Activated effector memory CD4-positive, alpha-beta T cell treated with Interleukin-2 at 50 U/mL for 16 hours (primary cell): ENCODE results near the gene LACTBL1.
"Not testable (repeated sequence)": the region's sequence is repeated elsewhere in the genome, so short reads cannot be mapped to it uniquely, and the experiment has no call there.

Source experiments
- DNase-seq: peaks from one replicate; pipeline ENCODE4 v3.0.0-alpha.2; 2020

The LACTBL1 gene, protein sequence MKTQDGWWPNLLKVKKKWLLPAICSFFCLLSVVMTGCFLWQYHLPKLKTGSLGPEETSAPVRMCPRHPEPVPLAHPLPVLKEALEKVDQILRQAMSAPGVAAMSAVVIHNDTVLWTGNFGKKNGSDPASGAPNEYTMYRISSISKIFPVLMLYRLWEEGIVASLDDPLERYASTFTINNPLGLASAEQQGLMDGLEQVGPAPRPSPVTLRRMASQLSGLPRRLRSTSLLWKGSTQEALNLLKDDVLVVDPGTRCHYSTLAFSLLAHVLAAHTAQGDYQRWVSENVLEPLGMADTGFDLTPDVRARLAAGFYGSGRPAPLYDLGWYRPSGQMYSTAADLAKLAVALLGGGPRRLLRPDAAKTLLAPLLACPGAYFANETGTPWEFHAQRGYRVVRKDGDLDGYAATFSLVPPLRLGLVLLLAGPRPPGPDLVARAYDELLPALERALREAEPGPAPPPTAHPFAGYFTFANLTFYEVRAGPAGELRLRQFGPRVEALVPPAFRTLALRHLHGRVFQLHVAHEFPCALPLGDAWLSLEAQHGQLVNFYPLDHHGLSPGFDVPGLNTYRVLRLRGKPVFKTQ

DNA sequence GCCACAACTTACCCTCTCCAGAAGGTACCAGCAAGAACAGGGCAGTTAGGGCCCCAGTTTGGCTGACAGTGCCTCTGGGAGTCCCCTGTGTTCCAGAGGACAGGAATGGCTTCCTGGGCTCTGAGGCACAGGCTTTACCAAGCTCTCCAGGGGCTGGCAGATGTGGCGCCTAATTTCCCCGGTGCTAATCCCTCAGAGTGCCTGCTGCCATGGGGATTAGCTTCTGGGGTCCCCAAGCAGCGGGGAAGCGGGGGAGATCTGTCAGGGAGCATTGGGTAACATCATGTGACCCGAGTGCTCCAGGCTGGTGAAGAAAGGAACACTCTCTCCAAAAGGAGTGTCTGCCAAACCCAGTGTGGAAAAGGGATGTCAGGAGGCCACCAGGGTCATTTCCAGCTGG, at the start of gene LACTBL1:
Gene LACTBL1 (minus strand): TSS at position 107 of the 400 bp plus-strand sequence. CDS start 550 bp downstream, outside the sequence.
- no peak for DNase-seq

DNA sequence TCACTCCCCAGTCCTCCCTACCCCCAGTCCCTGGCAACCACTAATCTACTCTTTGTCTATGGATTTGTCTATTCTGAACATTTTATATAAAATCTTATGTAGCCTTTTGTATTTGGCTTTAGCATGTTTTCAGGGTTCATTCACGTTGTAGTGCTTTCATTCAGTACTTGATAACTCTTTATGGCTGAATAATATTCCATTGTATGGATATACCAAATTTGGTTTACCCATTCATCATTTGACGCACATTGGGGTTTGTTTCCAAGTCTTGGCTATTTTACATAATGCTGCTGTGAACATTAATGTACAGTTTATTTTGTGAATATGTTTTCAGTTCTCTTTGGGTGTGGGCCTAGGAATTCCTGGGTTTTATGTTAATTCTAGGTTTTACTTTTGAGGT, 49.2 kb upstream of the LACTBL1 start:
- no peak for DNase-seq

DNA sequence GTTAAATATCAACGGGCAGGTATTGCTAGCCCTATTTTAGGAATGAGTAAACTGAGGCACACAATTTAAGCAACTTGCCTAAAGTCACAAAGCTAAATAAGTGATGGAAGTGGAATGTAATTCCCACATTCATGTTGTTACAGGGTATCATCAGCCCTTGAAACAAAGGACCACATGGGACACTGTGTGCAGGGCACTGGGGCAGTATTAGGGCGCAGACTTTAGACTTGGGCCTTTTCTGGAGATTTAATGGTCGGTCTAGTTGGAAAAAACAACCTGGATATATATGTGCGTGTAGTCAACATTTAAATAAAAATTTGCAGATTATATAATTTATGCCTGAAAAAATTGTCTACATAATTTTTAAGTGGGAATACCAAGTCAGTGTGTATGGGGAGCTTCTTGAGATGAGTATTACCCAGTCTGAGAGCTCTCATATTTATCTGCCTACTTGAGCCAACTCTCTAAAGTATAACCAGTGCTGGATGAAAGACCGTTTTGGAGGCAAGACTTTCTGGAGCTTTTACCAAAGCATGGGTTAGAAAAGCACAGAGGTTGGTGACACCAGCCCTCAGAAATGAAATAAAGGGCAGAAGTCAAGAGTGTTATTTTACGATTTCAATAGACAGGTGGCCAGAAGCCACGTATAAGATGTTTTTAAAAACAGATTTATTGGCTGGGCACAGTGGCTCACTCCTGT, 48.2 kb upstream of the LACTBL1 start:
- no peak for DNase-seq

DNA sequence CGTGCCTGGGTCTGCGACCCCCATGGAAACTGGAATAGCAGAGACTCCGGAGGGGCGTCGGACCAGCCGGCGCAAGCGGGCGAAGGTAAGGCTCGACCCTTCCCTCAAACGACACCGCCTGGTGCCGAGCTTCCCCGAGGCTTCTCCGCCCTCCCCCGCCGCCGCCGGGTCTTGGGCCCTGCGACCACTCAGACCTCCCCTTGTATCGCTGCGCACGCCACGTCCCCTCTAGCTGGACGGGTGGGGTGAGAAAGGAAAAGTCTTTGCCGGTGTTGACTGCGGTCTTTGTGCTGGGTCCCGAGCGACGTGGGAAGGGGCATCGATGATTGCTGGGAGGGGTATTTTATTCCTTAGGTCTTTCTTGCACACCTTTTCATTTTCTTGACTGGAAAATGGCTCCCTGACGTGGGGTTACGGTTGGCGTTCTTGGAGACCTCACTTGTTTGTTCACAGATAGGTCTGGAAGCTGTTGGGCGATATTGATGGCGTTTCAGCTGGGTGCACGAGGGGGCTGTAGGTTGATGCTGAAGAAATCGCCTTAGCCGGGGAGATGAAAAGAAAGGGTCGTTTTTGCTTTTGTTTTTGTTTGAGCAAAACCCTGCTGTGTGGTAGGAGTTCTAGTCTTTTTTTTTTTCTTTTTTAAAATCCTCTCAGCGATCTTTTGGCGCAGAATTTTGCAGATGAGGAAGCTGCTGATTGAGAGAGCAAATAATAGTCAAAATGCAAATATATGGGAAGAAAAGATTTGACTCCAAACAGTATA, 47.4 kb upstream of the LACTBL1 start:
- peak; percentile 2 for DNase-seq

DNA sequence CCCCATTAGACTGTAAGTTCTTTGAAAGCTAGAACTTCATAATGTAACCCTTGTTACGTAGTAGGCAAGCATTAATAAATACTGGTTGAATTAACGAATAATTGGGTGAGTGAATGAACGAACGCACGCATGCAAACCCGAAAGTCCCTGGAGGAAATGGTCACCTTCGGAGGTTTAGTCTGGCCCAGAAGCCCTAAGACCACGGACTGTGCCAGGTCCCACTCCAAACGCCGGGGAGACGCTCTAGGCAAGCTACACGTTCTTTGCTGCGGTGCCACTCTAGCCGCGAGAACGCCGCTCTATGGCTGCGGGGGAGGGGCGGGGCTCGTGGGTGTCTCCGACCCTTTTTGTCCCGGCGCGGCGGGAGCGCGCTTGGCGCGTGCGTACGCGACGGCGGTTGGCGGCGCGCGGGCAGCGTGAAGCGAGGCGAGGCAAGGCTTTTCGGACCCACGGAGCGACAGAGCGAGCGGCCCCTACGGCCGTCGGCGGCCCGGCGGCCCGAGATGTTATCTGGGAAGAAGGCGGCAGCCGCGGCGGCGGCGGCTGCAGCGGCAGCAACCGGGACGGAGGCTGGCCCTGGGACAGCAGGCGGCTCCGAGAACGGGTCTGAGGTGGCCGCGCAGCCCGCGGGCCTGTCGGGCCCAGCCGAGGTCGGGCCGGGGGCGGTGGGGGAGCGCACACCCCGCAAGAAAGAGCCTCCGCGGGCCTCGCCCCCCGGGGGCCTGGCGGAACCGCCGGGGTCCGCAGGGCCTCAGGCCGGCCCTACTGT, 46.6 kb upstream of the LACTBL1 start, which contains the start of gene KDM1A:
Gene KDM1A (plus strand): TSS at position 375 of the 769 bp plus-strand sequence. CDS start 129 bp downstream, at position 504.
- DNase-seq, result peak; percentile 94

DNA sequence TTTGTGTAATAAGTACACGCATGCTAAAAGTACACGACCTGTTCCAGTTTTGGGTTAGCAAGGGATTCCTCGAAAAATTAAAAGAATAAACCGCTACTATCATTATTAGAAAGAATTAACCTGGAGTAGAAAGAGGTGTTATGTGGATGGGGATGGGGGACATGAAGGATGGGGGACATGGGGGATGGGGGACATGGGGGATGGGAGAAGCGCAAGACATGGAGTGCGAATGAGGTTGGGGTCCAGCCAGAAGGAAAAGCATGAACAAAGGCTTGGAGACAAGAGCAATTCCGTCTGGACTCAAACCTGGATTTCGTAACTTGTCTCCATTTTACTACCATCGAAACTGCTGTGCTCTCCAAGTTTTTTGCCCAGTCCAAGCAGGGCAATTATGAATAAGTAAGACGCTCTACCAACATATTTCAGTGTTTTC, 46.0 kb upstream of the LACTBL1 start:
- no peak for DNase-seq

DNA sequence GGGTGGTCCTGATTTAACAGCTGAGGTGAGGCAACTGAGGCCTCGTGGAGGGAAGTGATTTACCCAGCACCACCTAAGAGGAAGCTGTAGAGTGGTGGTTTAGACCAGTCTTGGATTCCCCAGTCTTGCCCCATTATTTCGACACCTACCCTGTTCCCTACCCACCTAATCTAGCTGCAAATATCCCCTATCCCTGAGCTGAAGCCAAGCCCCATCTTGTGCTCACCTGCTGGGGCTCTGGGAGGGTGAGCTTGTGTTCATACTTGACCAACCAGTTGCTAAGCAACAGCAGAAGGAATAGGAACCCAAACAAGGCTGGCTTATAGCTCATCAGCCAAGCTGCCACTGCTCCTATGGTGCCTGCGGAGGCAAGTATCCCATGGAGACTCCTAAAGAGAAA, 41.0 kb upstream of the LACTBL1 start:
- DNase-seq, result no peak

DNA sequence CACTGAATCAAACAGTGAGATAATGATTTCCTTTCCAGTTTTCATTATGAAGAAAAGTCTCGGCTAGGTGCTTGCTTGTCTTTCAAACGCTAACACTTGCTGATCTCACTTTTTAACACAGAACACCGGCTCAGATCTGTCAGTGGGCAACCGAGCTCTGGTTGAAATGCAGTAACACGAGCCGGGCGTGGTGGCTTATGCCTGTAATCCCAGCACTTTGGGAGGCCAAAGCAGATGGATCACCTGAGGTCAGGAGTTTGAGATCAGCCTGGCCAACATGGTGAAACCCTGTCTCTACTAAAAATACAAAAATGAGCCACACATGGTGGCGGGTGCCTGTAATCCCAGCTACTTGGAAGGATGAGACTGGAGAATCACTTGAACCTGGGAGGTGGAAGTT, 37.4 kb upstream of the LACTBL1 start:
- DNase-seq, result not testable (repeated sequence)

DNA sequence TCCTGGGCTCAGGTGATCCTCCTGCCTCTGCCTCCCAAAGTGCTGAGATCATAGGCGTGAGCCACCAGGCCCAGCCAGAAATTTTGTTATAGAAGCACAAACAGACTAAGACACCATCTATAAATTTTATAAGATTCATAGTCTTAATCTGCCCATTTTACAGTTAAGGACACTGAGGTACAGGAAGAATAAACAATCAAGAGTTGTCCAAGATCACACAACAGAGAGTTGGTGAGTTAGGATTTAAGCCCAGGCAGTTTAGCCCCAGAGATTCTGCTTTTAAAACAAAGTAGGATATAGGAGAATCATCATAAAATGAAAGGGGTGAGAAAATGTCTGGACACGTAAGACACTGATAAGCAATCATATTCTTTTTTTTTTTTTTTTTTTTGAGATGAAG, 36.2 kb upstream of the LACTBL1 start:
- no peak for DNase-seq

DNA sequence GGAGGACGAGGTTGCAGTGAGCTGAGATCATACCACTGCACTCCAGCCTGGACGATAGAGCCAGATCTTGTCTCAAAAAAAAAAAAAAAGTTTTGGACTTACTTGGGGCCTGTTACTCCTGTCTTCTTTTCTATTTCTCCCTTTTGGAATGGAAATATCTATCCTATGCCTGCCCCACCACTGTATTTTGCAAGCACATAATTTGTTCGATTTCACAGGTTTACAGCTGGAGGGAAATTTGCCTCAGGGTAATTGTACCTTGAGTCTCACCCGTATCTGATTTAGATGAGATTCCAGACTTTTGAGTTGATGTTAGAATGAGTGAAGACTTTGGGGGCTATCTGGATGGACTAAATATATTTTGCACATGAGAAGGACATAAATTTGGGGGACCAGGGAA, 34.4 kb upstream of the LACTBL1 start:
- DNase-seq, result no peak

DNA sequence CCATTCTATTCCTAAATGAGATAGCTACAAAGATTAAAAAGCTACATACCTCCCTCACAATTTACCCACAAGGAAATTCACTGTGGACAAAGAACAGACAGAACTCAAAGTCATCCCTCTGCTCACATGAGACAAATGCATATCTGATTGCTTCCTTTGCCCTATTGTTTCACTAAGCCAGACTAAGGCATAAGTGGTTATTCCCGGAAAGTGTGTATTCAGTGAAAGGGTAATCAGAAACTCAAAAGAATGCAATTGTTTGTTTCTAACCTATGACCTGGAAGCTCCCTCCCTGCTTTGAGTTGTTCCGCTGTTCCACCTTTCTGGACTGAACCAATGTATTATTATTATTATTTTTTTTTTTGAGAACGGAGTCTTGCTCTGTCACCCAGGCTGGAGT, 32.1 kb upstream of the LACTBL1 start:
- not testable (repeated sequence) for DNase-seq

DNA sequence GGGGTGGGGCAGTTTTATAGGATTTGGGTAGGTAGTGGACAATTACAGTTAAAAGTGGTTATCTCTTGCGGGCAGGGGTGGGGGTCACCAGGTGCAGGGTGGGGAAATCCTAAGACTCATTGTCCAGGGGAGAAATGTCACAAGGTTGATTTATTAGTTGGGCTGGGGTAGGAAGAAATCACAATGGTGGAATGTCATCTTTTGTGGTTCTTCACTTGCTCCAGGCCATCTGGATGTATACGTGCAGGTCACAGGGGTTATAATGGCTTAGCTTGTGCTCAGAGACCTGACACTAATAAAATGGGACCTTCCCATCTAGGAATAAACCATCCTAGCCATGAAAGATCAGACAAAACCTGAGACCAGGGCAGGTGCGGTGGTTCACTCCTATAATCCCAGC, 31.4 kb upstream of the LACTBL1 start:
- DNase-seq, result no peak

DNA sequence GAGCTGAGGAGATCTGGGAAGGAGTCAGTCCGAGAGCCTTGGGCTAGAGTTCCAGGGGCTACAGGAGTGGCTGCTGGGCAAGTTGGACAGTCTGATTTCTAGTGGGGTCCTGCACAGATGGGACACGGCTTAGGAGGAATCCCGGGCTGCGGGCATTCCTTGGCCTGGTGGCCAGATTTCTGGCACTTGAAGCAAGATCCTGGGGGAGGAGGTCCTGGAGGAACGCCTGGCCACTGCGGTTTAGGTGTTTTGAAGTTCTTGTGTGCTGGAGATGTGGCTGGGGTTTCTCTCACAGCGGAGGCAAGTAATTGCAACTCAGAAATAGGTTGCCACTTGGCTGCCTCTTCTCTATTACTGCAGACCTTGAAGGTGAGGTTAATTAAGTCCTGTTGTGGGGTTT, 29.6 kb upstream of the LACTBL1 start:
- DNase-seq, result not testable (repeated sequence)

DNA sequence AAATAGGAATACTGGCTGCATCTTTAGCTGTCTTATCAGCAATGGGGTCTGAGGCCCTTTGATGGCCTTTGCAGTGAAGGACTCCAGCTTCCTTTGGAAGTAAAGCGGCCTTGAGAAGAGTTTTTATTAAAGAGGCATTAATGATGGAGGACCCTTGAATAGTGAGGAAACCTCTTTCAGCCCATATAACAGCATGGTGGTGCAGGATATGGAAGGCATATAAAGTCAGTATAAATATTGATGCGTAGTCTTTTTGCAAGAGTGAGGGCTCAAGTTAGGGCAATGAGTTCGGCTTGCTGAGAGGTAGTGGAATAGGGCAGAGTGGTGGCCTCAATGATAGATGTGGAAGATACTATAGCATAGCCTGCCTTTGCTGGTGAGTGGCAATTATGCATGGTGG, 27.5 kb upstream of the LACTBL1 start:
- DNase-seq, result not testable (repeated sequence)

DNA sequence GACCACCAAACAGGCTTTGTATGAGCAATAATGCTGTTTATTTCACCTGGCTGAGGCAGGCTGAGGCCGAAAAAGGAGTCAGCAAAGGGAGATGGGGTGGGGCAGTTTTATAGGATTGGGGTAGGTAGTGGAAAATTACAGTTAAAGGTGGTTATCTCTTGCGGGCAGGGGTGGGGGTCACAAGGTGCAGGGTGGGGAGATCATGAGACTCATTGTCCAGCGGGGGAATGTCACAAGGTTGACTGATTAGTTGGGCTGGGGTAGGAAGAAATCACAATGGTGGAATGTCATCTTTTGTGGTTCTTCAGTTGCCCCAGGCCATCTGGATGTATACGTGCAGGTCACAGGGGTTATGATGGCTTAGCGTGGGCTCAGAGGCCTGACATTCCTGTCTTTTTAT, 24.9 kb upstream of the LACTBL1 start:
- not testable (repeated sequence) for DNase-seq

DNA sequence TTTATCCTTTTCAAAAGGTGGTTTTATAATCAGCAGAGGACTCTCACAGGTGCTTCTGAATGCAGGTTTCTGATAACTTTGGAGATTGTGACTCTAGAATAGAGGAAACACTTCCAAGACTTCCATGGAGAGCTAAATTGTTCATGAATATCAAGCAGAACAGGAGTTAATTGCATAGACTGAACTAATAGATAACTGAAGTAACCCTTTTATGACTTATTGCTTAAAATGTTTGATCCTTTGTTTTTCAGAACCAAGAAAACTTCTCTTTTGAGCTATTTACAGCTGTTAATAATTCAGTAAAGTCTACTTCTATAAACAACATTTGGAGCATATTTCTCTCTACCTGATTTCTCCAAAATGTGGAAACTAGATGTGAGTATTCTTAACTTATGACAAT, 23.1 kb upstream of the LACTBL1 start:
- DNase-seq, result no peak

DNA sequence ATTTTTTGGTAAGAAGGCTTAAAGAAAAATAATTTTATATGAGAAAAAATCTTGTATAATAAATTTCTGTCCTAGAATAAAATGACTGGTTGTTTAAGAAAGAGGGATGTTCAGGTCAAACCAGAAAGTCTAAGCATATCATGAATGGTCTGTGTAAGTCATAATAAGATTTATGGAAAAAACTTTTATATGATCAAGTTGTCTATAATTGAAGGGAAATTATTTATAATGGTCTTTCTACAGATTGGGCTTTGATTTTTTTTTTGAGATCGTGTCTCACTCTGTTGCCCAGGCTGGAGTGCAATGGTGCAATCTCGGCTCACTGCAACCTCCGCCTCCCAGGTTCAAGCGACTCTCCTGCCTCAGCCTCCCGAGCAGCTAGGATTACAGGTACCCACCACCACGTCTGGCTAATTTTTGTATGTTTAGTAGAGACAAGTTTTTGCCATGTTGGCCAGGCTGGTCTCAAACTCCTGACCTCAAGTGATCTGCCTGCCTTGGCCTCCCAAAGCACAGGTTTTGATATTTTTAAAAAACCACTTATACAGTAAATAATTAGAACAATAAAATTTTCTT, 20.6 kb upstream of the LACTBL1 start:
- not testable (repeated sequence) for DNase-seq

DNA sequence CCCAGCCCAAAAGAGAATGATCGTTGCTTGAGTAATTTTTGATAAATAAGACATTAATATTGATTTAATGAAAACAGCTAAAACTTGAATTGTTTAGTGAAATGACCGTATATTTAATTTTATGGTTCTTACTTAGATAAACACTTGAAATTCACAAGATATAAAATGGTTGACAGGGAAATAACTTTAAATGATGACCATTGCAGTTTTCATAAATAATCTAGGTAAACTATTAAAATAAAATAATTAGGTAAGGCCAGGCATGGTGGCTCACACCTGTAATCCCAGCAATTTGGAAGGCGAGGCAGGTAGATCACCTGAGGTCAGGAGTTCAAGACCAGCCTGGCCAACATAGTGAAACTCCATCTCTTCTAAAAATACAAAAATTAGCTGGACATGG, 19.7 kb upstream of the LACTBL1 start:
- not testable (repeated sequence) for DNase-seq

DNA sequence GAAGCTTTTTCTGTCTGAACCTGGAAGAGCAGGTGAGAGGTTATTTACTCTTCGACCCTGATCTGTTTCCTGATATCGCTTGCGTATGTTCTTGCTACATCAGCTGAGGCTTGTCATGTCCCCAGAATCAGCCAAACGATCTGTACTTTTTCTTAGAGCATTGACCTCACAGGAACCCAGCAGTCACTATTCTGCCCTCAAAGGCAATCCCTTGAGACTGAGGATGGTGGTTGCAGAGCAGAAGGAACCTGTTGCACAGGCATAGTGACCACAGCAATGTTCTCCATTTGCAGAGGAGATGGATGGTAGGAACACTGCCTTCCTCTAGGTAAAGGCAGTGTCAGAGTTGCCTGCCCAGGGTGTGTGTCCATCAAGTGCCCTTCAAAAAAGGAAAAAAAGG, 11.3 kb upstream of the LACTBL1 start:
- DNase-seq, result no peak

DNA sequence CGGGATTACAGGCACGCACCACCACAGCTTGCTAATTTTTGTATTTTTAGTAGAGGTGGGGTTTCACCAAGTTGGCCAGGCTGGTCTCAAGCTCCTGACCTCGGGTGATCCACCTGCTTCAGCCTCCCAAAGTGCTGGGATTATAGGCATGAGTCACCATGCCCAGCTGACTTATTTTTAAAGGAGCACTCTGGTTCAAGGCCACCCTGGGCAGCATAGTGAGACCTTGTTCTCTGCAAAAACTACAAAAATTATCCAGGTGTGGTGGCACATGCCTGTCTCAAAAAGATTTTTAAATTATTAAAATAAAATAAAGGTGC, 7.8 kb upstream of the LACTBL1 start:
- DNase-seq, result not testable (repeated sequence)

DNA sequence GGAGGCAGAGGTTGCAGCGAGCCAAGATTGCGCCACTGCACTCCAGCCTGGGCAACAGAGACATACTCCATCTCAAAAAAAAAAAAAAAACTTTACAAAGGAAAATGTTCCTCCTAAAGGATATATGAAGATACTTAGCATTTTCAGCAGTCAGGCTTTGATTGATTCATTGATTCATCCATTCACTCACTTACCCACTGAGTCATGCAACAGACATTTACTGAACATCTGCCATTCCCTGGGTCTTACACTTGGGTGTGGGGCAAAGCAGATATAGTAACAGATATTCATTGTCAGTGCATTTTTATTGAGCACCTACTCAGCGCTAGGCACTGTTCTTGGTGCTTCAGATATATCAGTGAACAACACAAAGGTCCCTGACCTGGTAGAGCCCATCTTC, 5.6 kb upstream of the LACTBL1 start:
- no peak for DNase-seq
